Activated T-cell treated with anti-CD3 and anti-CD28 coated beads, Interleukin-2, amount 50 U/mL, for 24 hours (primary cell): ENCODE data around the gene CYP27B1.

ENCODE experiments used
- DNase-seq: peaks from one replicate; pipeline ENCODE4 v3.0.0-alpha.2; 2020
- H3K27ac Mint-ChIP-seq: 2 replicates; pipeline ENCODE4 v1.8.0; 2020; ENCODE audit warnings: mild to moderate bottlenecking, mixed read lengths
- H3K27me3 Mint-ChIP-seq: 2 replicates; pipeline ENCODE4 v1.8.0; 2020; ENCODE audit warnings: mixed read lengths
- H3K36me3 Mint-ChIP-seq: 2 replicates; pipeline ENCODE4 v1.8.0; 2020; ENCODE audit warnings: low read depth, mixed read lengths
- H3K4me1 Mint-ChIP-seq: 2 replicates; pipeline ENCODE4 v1.8.0; 2020; ENCODE audit warnings: low read depth, mixed read lengths
- H3K4me3 Mint-ChIP-seq: 2 replicates; pipeline ENCODE4 v1.8.0; 2020; ENCODE audit warnings: mild to moderate bottlenecking, moderate library complexity, mixed read lengths
- H3K9me3 Mint-ChIP-seq: 2 replicates; pipeline ENCODE4 v1.8.0; 2020; ENCODE audit warnings: mixed read lengths

The CYP27B1 gene

GRCh38 chr12:57741844-57742738 lies 24.8 kb downstream of the CYP27B1 start:
- H3K27ac Mint-ChIP-seq, result peak overlapping the region; percentile 96
- H3K36me3 Mint-ChIP-seq, result peaks cover 50% of the 10 kb centered on the region
- DNase-seq, result peak; percentile 81
- H3K27me3 Mint-ChIP-seq, result no peaks in the 10 kb centered on the region
- H3K4me3 Mint-ChIP-seq, result peak overlapping the region; percentile 94
- no peaks in the 10 kb centered on the region for H3K9me3 Mint-ChIP-seq
- peaks cover 67% of the 10 kb centered on the region for H3K4me1 Mint-ChIP-seq

- Mint-ChIP-seq H3K27ac (peak overlapping the region; percentile 96), H3K4me3 (peak overlapping the region; percentile 94), H3K36me3 (peaks cover 50% of the 10 kb centered on the region), H3K4me1 (peaks cover 68% of the 10 kb centered on the region), H3K9me3 (no peaks in the 10 kb centered on the region), H3K27me3 (no peaks in the 10 kb centered on the region)
- no peak for DNase-seq
Observed at GRCh38 chr12:57741413-57741789, 25.5 kb downstream of the CYP27B1 start.

- no peaks in the 10 kb centered on the region for H3K27me3 Mint-ChIP-seq
- DNase-seq, result peak; percentile 77
- peaks cover 64% of the 10 kb centered on the region for H3K4me1 Mint-ChIP-seq
Observed at GRCh38 chr12:57740656-57741412, 26.0 kb downstream of the CYP27B1 start.

GRCh38 chr12:57739914-57740538 lies 26.9 kb downstream of the CYP27B1 start:
- H3K9me3 Mint-ChIP-seq, result no peaks in the 10 kb centered on the region
- peak overlapping the region; percentile 83 for H3K27ac Mint-ChIP-seq
- H3K4me1 Mint-ChIP-seq, result peaks cover 56% of the 10 kb centered on the region
- H3K27me3 Mint-ChIP-seq, result no peaks in the 10 kb centered on the region
- H3K36me3 Mint-ChIP-seq, result peaks cover 45% of the 10 kb centered on the region
- H3K4me3 Mint-ChIP-seq, result peak overlapping the region; percentile 94
- DNase-seq, result no peak

More at GRCh38 chr12:57740656-57741412, 26.0 kb downstream of the CYP27B1 start:
- H3K36me3 Mint-ChIP-seq, result peaks cover 47% of the 10 kb centered on the region
- peak overlapping the region; percentile 94 for H3K4me3 Mint-ChIP-seq
- H3K9me3 Mint-ChIP-seq, result no peaks in the 10 kb centered on the region
- H3K27ac Mint-ChIP-seq, result peak overlapping the region; percentile 96

GRCh38 chr12:57739387-57739786 lies 27.5 kb downstream of the CYP27B1 start:
- Mint-ChIP-seq H3K36me3 (peaks cover 48% of the 10 kb centered on the region), H3K4me1 (peaks cover 51% of the 10 kb centered on the region), H3K4me3 (peak overlapping the region; percentile 53), H3K9me3 (no peaks in the 10 kb centered on the region), H3K27me3 (no peaks in the 10 kb centered on the region), H3K27ac (peak overlapping the region; percentile 83)
- no peak for DNase-seq

GRCh38 chr12:57738661-57739237 lies 28.1 kb downstream of the CYP27B1 start, which contains the start of gene AGAP2:
AGAP2 (minus strand) TSS chr12:57738742; CDS start chr12:57738246, 496 bp downstream.
- no peak for DNase-seq
- Mint-ChIP-seq H3K27ac (peak within 1 kb of the TSS; percentile 83), H3K4me3 (peak within 1 kb of the TSS; percentile 53), H3K4me1 (peaks cover 45% of the 10 kb centered on the region), H3K27me3 (no peaks in the 10 kb centered on the region), H3K9me3 (no peaks in the 10 kb centered on the region), H3K36me3 (peaks cover 54% of the 10 kb centered on the region)

- Mint-ChIP-seq H3K4me3 (no peak overlapping the region), H3K27me3 (no peaks in the 10 kb centered on the region), H3K4me1 (peaks cover 38% of the 10 kb centered on the region), H3K27ac (no peak overlapping the region), H3K36me3 (peaks cover 64% of the 10 kb centered on the region), H3K9me3 (no peaks in the 10 kb centered on the region)
- no peak for DNase-seq
Observed at GRCh38 chr12:57737467-57738460, 29.1 kb downstream of the CYP27B1 start.

GRCh38 chr12:57736741-57737466 lies 30.0 kb downstream of the CYP27B1 start:
- Mint-ChIP-seq H3K4me1 (peaks cover 31% of the 10 kb centered on the region), H3K4me3 (no peak overlapping the region), H3K9me3 (no peaks in the 10 kb centered on the region), H3K36me3 (peaks cover 72% of the 10 kb centered on the region), H3K27me3 (no peaks in the 10 kb centered on the region), H3K27ac (peak overlapping the region; percentile 69)
- DNase-seq, result no peak

- H3K9me3 Mint-ChIP-seq, result no peaks in the 10 kb centered on the region
- no peak for DNase-seq
- H3K4me3 Mint-ChIP-seq, result no peak overlapping the region
- H3K27ac Mint-ChIP-seq, result peak overlapping the region; percentile 69
- H3K27me3 Mint-ChIP-seq, result no peaks in the 10 kb centered on the region
- peaks cover 73% of the 10 kb centered on the region for H3K36me3 Mint-ChIP-seq
- peaks cover 28% of the 10 kb centered on the region for H3K4me1 Mint-ChIP-seq
Observed at GRCh38 chr12:57735952-57736740, 30.7 kb downstream of the CYP27B1 start.

GRCh38 chr12:57735198-57735855 lies 31.6 kb downstream of the CYP27B1 start:
- H3K27me3 Mint-ChIP-seq, result no peaks in the 10 kb centered on the region
- no peak for DNase-seq
- peaks cover 77% of the 10 kb centered on the region for H3K36me3 Mint-ChIP-seq
- H3K9me3 Mint-ChIP-seq, result no peaks in the 10 kb centered on the region
- H3K27ac Mint-ChIP-seq, result peak overlapping the region; percentile 53
- no peak overlapping the region for H3K4me3 Mint-ChIP-seq
- H3K4me1 Mint-ChIP-seq, result peaks cover 20% of the 10 kb centered on the region

- DNase-seq, result no peak
- no peaks in the 10 kb centered on the region for H3K27me3 Mint-ChIP-seq
- peak overlapping the region; percentile 53 for H3K27ac Mint-ChIP-seq
- no peaks in the 10 kb centered on the region for H3K9me3 Mint-ChIP-seq
- peaks cover 79% of the 10 kb centered on the region for H3K36me3 Mint-ChIP-seq
- peaks cover 14% of the 10 kb centered on the region for H3K4me1 Mint-ChIP-seq
- H3K4me3 Mint-ChIP-seq, result no peak overlapping the region
Observed at GRCh38 chr12:57734591-57734990, 32.3 kb downstream of the CYP27B1 start.

- DNase-seq, result no peak
- Mint-ChIP-seq H3K36me3 (peaks cover 78% of the 10 kb centered on the region), H3K27ac (peak overlapping the region; percentile 66), H3K4me3 (no peak overlapping the region), H3K9me3 (no peaks in the 10 kb centered on the region), H3K27me3 (no peaks in the 10 kb centered on the region), H3K4me1 (peaks cover 8% of the 10 kb centered on the region)
Observed at GRCh38 chr12:57733928-57734327, 33.0 kb downstream of the CYP27B1 start.
